NCI-H2171 treated with DMSO at 0.1 percent for 48 hours (cell line): Measurements from ENCODE around the gene WIPF2.

Source experiments
- DNase-seq: peaks from one replicate; lab custom pipeline; 2025; lab: John Stamatoyannopoulos, UW

The WIPF2 gene

GRCh38 chr17:40315206-40315605 lies 96.1 kb downstream of the WIPF2 start:
- no peak for DNase-seq

GRCh38 chr17:40315678-40316570 lies 96.8 kb downstream of the WIPF2 start:
- DNase-seq: no peak

- no peak for DNase-seq
Measured at GRCh38 chr17:40316571-40317344, 97.7 kb downstream of the WIPF2 start.

- peak; percentile 57 for DNase-seq
Measured at GRCh38 chr17:40317345-40317873, 98.3 kb downstream of the WIPF2 start.

GRCh38 chr17:40317880-40318829 lies 99.1 kb downstream of the WIPF2 start:
- DNase-seq: peak; percentile 94

- no peak for DNase-seq
Measured at GRCh38 chr17:40318830-40319391, 99.8 kb downstream of the WIPF2 start.

- DNase-seq: no peak
Measured at GRCh38 chr17:40319651-40320540, 100.8 kb downstream of the WIPF2 start.

GRCh38 chr17:40320756-40321523 lies 101.8 kb downstream of the WIPF2 start:
- peak; percentile 24 for DNase-seq

- DNase-seq: peak; percentile 19
Measured at GRCh38 chr17:40321524-40321929, 102.4 kb downstream of the WIPF2 start.

- DNase-seq: peak; percentile 24
Measured at GRCh38 chr17:40321961-40322357, 102.9 kb downstream of the WIPF2 start.

- peak; percentile 50 for DNase-seq
Measured at GRCh38 chr17:40322358-40323315, 103.5 kb downstream of the WIPF2 start.

- no peak for DNase-seq
Measured at GRCh38 chr17:40323391-40324381, 104.6 kb downstream of the WIPF2 start.

- no peak for DNase-seq
Measured at GRCh38 chr17:40325156-40326013, 106.3 kb downstream of the WIPF2 start.

GRCh38 chr17:40326014-40326831 lies 107.1 kb downstream of the WIPF2 start:
- no peak for DNase-seq

GRCh38 chr17:40326832-40327199 lies 107.7 kb downstream of the WIPF2 start:
- no peak for DNase-seq
